Activated gamma-delta T cell (primary cell): ENCODE data around the gene SLC16A10.
"Not testable (repeated sequence)": the region's sequence is repeated elsewhere in the genome, so short reads cannot be mapped to it uniquely, and the experiment has no call there.

Experiments used
- DNase-seq: peaks from one replicate; lab custom pipeline; 2025; lab: John Stamatoyannopoulos, UW

SLC16A10 gene

GRCh38 chr6:111185954-111186353 is 98.7 kb downstream of the SLC16A10 start:
- no peak for DNase-seq

- DNase-seq, result no peak
Measured at GRCh38 chr6:111187874-111188273, 100.6 kb downstream of the SLC16A10 start.

GRCh38 chr6:111189666-111190210 is 102.4 kb downstream of the SLC16A10 start:
- not testable (repeated sequence) for DNase-seq

GRCh38 chr6:111190637-111191036 is 103.3 kb downstream of the SLC16A10 start:
- no peak for DNase-seq

GRCh38 chr6:111191136-111191535 is 103.8 kb downstream of the SLC16A10 start:
- not testable (repeated sequence) for DNase-seq

GRCh38 chr6:111192911-111193555 is 105.7 kb downstream of the SLC16A10 start:
- DNase-seq, result no peak

GRCh38 chr6:111195656-111196055 is 108.4 kb downstream of the SLC16A10 start:
- DNase-seq, result no peak

GRCh38 chr6:111198841-111199240 is 111.5 kb downstream of the SLC16A10 start:
- no peak for DNase-seq

- DNase-seq, result no peak
Measured at GRCh38 chr6:111199935-111200334, 112.6 kb downstream of the SLC16A10 start.

GRCh38 chr6:111200350-111201243 is 113.3 kb downstream of the SLC16A10 start:
- DNase-seq, result no peak

GRCh38 chr6:111201244-111201554 is 113.9 kb downstream of the SLC16A10 start:
- no peak for DNase-seq

GRCh38 chr6:111201764-111202163 is 114.5 kb downstream of the SLC16A10 start:
- no peak for DNase-seq

GRCh38 chr6:111203539-111203938 is 116.2 kb downstream of the SLC16A10 start:
- DNase-seq, result not testable (repeated sequence)

- DNase-seq, result no peak
Measured at GRCh38 chr6:111204305-111204704, 117.0 kb downstream of the SLC16A10 start.

GRCh38 chr6:111204881-111205280 is 117.6 kb downstream of the SLC16A10 start:
- no peak for DNase-seq

- no peak for DNase-seq
Measured at GRCh38 chr6:111205502-111205901, 118.2 kb downstream of the SLC16A10 start.

- no peak for DNase-seq
Measured at GRCh38 chr6:111207141-111207858, 120.0 kb downstream of the SLC16A10 start.

GRCh38 chr6:111208933-111209332 is 121.6 kb downstream of the SLC16A10 start:
- no peak for DNase-seq

- DNase-seq, result no peak
Measured at GRCh38 chr6:111210194-111210728, 123.0 kb downstream of the SLC16A10 start.

GRCh38 chr6:111211411-111212030 is 124.2 kb downstream of the SLC16A10 start:
- no peak for DNase-seq

GRCh38 chr6:111212625-111213024 is 125.3 kb downstream of the SLC16A10 start:
- no peak for DNase-seq

GRCh38 chr6:111215131-111215530 is 127.8 kb downstream of the SLC16A10 start:
- DNase-seq, result no peak
